GM23338 (cell line): ENCODE results near the gene SERGEF. TPM values are rescaled to one million over a fixed set of nuclear protein-coding genes. Genes with fewer than 3 reads are reported as not detected.

Experiments used
- ATAC-seq: fragments of 200-7000 bp; cut with Tn5 transposase; 3 replicates; pipeline ENCODE4 v1.9.1; 2020
- DNase-seq: peaks from one replicate; pipeline ENCODE4 v3.0.0-alpha.2; 2015; ENCODE audit warnings: low spot score
- H2AFZ ChIP-seq: fragments of 200-600 bp; sonication (generic); 2 replicates; pipeline ENCODE4 v1.8.0; 2016; ENCODE audit warnings: antibody characterized with exemption, mild to moderate bottlenecking, moderate library complexity
- H3F3A ChIP-seq: fragments of 200-600 bp; sonication (generic); replicated peaks from 2 replicates; pipeline ENCODE4 v1.8.0; 2017; ENCODE audit warnings: antibody characterized with exemption, mixed run types, low read depth
- H3K27ac ChIP-seq: fragments of 200-600 bp; sonication (generic); 2 replicates; pipeline ENCODE4 v1.6.1; 2016; ENCODE audit warnings: low read depth
- H3K27me3 ChIP-seq: fragments of 200-600 bp; sonication (generic); 2 replicates; pipeline ENCODE4 v1.8.0; 2016; ENCODE audit warnings: mild to moderate bottlenecking, mixed run types, moderate library complexity; ENCODE audit not compliant: insufficient read depth
- H3K36me3 ChIP-seq: fragments of 200-600 bp; sonication (generic); 2 replicates; pipeline ENCODE4 v1.8.0; 2016; ENCODE audit warnings: mild to moderate bottlenecking; ENCODE audit not compliant: insufficient read depth
- H3K4me1 ChIP-seq: fragments of 200-600 bp; sonication (generic); 2 replicates; pipeline ENCODE4 v1.8.0; 2016; ENCODE audit warnings: mild to moderate bottlenecking, moderate library complexity; ENCODE audit not compliant: insufficient read depth
- H3K4me2 ChIP-seq: fragments of 200-600 bp; sonication (generic); 2 replicates; pipeline ENCODE4 v1.7.1; 2017; ENCODE audit warnings: mixed run types
- H3K4me3 ChIP-seq: fragments of 200-600 bp; sonication (generic); 2 replicates; pipeline ENCODE4 v1.6.1; 2016; ENCODE audit warnings: mixed run types
- H3K79me2 ChIP-seq: fragments of 200-600 bp; sonication (generic); replicated peaks from 2 replicates; pipeline ENCODE4 v1.8.0; 2017; ENCODE audit warnings: mild to moderate bottlenecking; ENCODE audit not compliant: insufficient read depth
- H3K9me2 ChIP-seq: fragments of 200-600 bp; sonication (generic); 2 replicates; pipeline ENCODE4 v1.8.0; 2017; ENCODE audit not compliant: insufficient read depth
- H4K20me1 ChIP-seq: fragments of 200-600 bp; sonication (generic); replicated peaks from 2 replicates; pipeline ENCODE4 v1.8.0; 2017; ENCODE audit warnings: mild to moderate bottlenecking; ENCODE audit not compliant: insufficient read depth
- H3K27ac Mint-ChIP-seq: 2 replicates; pipeline ENCODE4 v1.8.0; 2020; ENCODE audit warnings: inconsistent platforms, mild to moderate bottlenecking, moderate library complexity, mixed read lengths
- H3K27me3 Mint-ChIP-seq: 3 replicates; pipeline ENCODE4 v1.8.0; 2022; ENCODE audit warnings: low read depth, mild to moderate bottlenecking, moderate library complexity, mixed read lengths, inconsistent platforms; ENCODE audit not compliant: insufficient read depth, poor library complexity
- H3K36me3 Mint-ChIP-seq: 3 replicates; pipeline ENCODE4 v1.8.0; 2021; ENCODE audit warnings: low read depth, mild to moderate bottlenecking, inconsistent platforms, moderate library complexity, mixed read lengths
- H3K4me1 Mint-ChIP-seq: 3 replicates; pipeline ENCODE4 v1.8.0; 2020; ENCODE audit warnings: mild to moderate bottlenecking, inconsistent platforms, mixed read lengths
- H3K4me3 Mint-ChIP-seq: 3 replicates; pipeline ENCODE4 v1.8.0; 2021; ENCODE audit warnings: moderate library complexity, mild to moderate bottlenecking, inconsistent platforms, mixed read lengths
- H3K9me3 Mint-ChIP-seq: 3 replicates; pipeline ENCODE4 v1.8.0; 2020; ENCODE audit warnings: moderate library complexity, mild to moderate bottlenecking, inconsistent platforms, mixed read lengths
- CREB1 ChIP-seq: fragments of 250-450 bp; sonication (Bioruptor Pico); IDR thresholded peaks from 2 replicates; pipeline ENCODE4 v1.5.0; 2020; ENCODE audit warnings: low read depth, mild to moderate bottlenecking, moderate library complexity
- EZH2 ChIP-seq: fragments of 200-600 bp; sonication (generic); IDR thresholded peaks from one replicate; pipeline ENCODE4 v1.8.0; 2017; ENCODE audit warnings: antibody characterized with exemption, mild to moderate bottlenecking, low read depth; ENCODE audit not compliant: unreplicated experiment
- EZH2phosphoT487 ChIP-seq: fragments of 200-600 bp; sonication (generic); IDR thresholded peaks from one replicate; pipeline ENCODE4 v1.8.1; 2018; ENCODE audit warnings: antibody characterized with exemption; ENCODE audit not compliant: unreplicated experiment
- JUNB ChIP-seq: IDR thresholded peaks from one replicate; pipeline ENCODE4 v1.6.1; 2016; ENCODE audit warnings: antibody characterized with exemption; ENCODE audit not compliant: unreplicated experiment
- NANOG ChIP-seq: IDR thresholded peaks from 2 replicates; pipeline ENCODE4 v1.6.1; 2016; ENCODE audit warnings: antibody characterized with exemption, borderline replicate concordance
- POLR2AphosphoS5 ChIP-seq: IDR thresholded peaks from 2 replicates; pipeline ENCODE4 v1.6.1; 2016; ENCODE audit warnings: antibody characterized with exemption, low read depth
- ZNF114 ChIP-seq: fragments of 250-450 bp; sonication (Bioruptor Pico); IDR thresholded peaks from 2 replicates; pipeline ENCODE4 v1.5.0; 2020; ENCODE audit warnings: mild to moderate bottlenecking, moderate library complexity
- polyA plus RNA-seq: library from polyadenylated mRNA; unstranded; fragments of >200 nt; fragmentation: Nextera tagmentation; extraction: Ambion mirVana; gene quantifications from 2 replicates; pipeline ENCODE4 v1.2.1, GENCODE V29; 2016
- total RNA-seq: library from RNA; depleted of rRNA; stranded (reverse); fragments of >200 nt; shearing (Covaris generic); gene quantifications from 2 replicates; pipeline ENCODE4 v1.2.3, GENCODE V29; 2014
- TF ChIP-seq, protein P1 (sequence below): IDR thresholded peaks from 2 replicates; pipeline ENCODE4 v1.6.1; 2016; ENCODE audit warnings: antibody characterized with exemption
- TF ChIP-seq, protein P2 (sequence below): fragments of 250-450 bp; sonication (Bioruptor Pico); IDR thresholded peaks from 2 replicates; pipeline ENCODE4 v1.5.0; 2020; ENCODE audit warnings: mild to moderate bottlenecking, moderate library complexity
- TF ChIP-seq, protein P3 (sequence below): IDR thresholded peaks from one replicate; pipeline ENCODE4 v1.6.1; 2018; ENCODE audit warnings: antibody characterized with exemption; ENCODE audit not compliant: unreplicated experiment

Gene SERGEF
- total and polyA plus RNA-seq, 2 experiments from 2014 or later = 24.2 to 27.9 TPM

DNA sequence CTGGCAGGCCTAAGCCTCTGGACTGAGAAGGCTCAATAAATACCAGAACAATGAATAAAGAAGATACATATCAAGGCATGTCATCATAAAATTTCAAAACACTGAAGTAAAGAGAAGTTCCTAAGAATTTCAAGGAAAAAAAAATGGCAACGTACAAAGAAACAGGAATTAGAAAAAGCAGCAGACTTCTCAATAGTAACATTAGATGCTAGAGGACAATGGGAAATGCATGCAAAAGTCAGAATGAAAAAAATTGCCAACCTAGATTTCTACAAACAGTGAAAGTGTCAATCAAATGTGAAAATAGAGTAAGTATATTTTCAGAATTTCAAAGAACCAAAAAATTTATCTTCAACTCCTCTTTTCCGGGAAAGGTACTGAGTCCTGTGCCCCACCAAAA, 153.3 kb downstream of the SERGEF start (continued):
- TF ChIP-seq, protein P1, sequence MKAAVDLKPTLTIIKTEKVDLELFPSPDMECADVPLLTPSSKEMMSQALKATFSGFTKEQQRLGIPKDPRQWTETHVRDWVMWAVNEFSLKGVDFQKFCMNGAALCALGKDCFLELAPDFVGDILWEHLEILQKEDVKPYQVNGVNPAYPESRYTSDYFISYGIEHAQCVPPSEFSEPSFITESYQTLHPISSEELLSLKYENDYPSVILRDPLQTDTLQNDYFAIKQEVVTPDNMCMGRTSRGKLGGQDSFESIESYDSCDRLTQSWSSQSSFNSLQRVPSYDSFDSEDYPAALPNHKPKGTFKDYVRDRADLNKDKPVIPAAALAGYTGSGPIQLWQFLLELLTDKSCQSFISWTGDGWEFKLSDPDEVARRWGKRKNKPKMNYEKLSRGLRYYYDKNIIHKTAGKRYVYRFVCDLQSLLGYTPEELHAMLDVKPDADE = no peak

DNA sequence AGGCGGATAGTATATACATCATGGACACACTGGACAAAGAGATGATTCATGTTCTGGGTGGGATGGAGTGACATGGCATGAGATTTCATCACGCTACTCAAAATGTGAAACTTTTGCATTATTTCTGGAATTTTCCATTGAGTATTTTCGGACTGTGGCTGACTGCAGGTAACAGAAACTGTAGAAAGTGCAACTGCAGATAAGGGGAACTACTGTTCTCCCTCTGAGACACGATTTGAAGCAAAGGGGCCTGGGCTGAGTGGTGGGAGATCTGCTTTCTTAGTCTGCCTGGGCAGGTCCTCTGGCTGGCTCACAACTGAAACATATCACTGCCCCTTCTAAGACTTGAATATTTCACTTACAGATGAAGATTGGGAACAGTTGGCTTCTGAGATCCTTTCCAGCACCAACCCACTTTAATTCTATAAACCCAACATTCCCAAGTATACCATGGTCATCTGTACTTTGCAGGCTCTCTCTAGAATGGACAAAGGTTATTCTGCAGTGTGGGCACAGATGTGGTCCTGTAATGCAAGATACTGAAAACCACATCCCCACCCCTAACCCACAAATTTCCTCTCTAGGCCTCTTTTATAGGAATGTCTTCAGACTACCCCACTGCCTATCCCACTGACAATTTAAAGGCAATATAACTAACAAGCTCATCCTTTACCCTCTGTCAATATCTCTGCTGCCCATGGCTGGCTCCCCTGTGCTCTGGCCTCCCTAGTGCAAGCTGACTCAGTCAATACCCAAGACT, 157.1 kb downstream of the SERGEF start:
- peaks cover 6% of the 10 kb centered on the region for H3K27me3 Mint-ChIP-seq
- TF ChIP-seq, protein P2, sequence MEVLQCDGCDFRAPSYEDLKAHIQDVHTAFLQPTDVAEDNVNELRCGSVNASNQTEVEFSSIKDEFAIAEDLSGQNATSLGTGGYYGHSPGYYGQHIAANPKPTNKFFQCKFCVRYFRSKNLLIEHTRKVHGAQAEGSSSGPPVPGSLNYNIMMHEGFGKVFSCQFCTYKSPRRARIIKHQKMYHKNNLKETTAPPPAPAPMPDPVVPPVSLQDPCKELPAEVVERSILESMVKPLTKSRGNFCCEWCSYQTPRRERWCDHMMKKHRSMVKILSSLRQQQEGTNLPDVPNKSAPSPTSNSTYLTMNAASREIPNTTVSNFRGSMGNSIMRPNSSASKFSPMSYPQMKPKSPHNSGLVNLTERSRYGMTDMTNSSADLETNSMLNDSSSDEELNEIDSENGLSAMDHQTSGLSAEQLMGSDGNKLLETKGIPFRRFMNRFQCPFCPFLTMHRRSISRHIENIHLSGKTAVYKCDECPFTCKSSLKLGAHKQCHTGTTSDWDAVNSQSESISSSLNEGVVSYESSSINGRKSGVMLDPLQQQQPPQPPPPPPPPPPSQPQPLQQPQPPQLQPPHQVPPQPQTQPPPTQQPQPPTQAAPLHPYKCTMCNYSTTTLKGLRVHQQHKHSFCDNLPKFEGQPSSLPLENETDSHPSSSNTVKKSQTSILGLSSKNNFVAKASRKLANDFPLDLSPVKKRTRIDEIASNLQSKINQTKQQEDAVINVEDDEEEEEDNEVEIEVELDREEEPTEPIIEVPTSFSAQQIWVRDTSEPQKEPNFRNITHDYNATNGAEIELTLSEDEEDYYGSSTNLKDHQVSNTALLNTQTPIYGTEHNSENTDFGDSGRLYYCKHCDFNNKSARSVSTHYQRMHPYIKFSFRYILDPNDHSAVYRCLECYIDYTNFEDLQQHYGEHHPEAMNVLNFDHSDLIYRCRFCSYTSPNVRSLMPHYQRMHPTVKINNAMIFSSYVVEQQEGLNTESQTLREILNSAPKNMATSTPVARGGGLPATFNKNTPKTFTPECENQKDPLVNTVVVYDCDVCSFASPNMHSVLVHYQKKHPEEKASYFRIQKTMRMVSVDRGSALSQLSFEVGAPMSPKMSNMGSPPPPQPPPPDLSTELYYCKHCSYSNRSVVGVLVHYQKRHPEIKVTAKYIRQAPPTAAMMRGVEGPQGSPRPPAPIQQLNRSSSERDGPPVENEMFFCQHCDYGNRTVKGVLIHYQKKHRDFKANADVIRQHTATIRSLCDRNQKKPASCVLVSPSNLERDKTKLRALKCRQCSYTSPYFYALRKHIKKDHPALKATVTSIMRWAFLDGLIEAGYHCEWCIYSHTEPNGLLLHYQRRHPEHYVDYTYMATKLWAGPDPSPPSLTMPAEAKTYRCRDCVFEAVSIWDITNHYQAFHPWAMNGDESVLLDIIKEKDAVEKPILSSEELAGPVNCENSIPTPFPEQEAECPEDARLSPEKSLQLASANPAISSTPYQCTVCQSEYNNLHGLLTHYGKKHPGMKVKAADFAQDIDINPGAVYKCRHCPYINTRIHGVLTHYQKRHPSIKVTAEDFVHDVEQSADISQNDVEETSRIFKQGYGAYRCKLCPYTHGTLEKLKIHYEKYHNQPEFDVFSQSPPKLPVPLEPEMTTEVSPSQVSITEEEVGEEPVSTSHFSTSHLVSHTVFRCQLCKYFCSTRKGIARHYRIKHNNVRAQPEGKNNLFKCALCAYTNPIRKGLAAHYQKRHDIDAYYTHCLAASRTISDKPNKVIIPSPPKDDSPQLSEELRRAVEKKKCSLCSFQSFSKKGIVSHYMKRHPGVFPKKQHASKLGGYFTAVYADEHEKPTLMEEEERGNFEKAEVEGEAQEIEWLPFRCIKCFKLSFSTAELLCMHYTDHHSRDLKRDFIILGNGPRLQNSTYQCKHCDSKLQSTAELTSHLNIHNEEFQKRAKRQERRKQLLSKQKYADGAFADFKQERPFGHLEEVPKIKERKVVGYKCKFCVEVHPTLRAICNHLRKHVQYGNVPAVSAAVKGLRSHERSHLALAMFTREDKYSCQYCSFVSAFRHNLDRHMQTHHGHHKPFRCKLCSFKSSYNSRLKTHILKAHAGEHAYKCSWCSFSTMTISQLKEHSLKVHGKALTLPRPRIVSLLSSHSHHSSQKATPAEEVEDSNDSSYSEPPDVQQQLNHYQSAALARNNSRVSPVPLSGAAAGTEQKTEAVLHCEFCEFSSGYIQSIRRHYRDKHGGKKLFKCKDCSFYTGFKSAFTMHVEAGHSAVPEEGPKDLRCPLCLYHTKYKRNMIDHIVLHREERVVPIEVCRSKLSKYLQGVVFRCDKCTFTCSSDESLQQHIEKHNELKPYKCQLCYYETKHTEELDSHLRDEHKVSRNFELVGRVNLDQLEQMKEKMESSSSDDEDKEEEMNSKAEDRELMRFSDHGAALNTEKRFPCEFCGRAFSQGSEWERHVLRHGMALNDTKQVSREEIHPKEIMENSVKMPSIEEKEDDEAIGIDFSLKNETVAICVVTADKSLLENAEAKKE = no peak
- TF ChIP-seq ZNF114 = no peak
- TF ChIP-seq, protein P3, sequence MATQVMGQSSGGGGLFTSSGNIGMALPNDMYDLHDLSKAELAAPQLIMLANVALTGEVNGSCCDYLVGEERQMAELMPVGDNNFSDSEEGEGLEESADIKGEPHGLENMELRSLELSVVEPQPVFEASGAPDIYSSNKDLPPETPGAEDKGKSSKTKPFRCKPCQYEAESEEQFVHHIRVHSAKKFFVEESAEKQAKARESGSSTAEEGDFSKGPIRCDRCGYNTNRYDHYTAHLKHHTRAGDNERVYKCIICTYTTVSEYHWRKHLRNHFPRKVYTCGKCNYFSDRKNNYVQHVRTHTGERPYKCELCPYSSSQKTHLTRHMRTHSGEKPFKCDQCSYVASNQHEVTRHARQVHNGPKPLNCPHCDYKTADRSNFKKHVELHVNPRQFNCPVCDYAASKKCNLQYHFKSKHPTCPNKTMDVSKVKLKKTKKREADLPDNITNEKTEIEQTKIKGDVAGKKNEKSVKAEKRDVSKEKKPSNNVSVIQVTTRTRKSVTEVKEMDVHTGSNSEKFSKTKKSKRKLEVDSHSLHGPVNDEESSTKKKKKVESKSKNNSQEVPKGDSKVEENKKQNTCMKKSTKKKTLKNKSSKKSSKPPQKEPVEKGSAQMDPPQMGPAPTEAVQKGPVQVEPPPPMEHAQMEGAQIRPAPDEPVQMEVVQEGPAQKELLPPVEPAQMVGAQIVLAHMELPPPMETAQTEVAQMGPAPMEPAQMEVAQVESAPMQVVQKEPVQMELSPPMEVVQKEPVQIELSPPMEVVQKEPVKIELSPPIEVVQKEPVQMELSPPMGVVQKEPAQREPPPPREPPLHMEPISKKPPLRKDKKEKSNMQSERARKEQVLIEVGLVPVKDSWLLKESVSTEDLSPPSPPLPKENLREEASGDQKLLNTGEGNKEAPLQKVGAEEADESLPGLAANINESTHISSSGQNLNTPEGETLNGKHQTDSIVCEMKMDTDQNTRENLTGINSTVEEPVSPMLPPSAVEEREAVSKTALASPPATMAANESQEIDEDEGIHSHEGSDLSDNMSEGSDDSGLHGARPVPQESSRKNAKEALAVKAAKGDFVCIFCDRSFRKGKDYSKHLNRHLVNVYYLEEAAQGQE = no peak
- TF ChIP-seq NANOG = no peak
- no peak for TF ChIP-seq CREB1
- no peak for TF ChIP-seq EZH2phosphoT487
- TF ChIP-seq EZH2 = no peak
- TF ChIP-seq JUNB = no peak
- no peak for TF ChIP-seq POLR2AphosphoS5
- TF ChIP-seq, protein P1 = no peak
- no peaks in the 10 kb centered on the region for H3K4me1 ChIP-seq
- ATAC-seq = no peak
- no peak overlapping the region for H3K4me3 ChIP-seq
- no peak overlapping the region for H3K27ac ChIP-seq
- H3K36me3 Mint-ChIP-seq = 0 out of 3 replicates have a peak, but pooled peaks cover 2% of the 10 kb centered on the region
- H3K27ac Mint-ChIP-seq = no peak overlapping the region
- no peaks in the 10 kb centered on the region for H3K36me3 ChIP-seq
- H3K27me3 ChIP-seq = no peaks in the 10 kb centered on the region
- H4K20me1 ChIP-seq = no peaks in the 10 kb centered on the region
- no peak overlapping the region for H2AFZ ChIP-seq
- no peak overlapping the region for H3K4me3 Mint-ChIP-seq
- no peak overlapping the region for H3K4me2 ChIP-seq
- H3K79me2 ChIP-seq = no peaks in the 10 kb centered on the region
- no peaks in the 10 kb centered on the region for H3F3A ChIP-seq
- H3K4me1 Mint-ChIP-seq = no peaks in the 10 kb centered on the region
- no peaks in the 10 kb centered on the region for H3K9me2 ChIP-seq
- no peaks in the 10 kb centered on the region for H3K9me3 Mint-ChIP-seq
- no peak for DNase-seq
